22Rv1 (cell line): ENCODE measurements around the gene SOX5.

Source experiments
- H3K27ac ChIP-seq: fragments of 450-650 bp; 2 replicates; pipeline ENCODE4 v1.5.1; 2017
- CTCF ChIP-seq: fragments of 450-650 bp; IDR thresholded peaks from 2 replicates; pipeline ENCODE4 v1.5.1; 2017; ENCODE audit warnings: mild to moderate bottlenecking
- ZFX ChIP-seq: fragments of 450-650 bp; IDR thresholded peaks from 2 replicates; pipeline ENCODE4 v1.6.1; 2017; ENCODE audit warnings: antibody characterized with exemption, borderline replicate concordance

SOX5 gene

DNA sequence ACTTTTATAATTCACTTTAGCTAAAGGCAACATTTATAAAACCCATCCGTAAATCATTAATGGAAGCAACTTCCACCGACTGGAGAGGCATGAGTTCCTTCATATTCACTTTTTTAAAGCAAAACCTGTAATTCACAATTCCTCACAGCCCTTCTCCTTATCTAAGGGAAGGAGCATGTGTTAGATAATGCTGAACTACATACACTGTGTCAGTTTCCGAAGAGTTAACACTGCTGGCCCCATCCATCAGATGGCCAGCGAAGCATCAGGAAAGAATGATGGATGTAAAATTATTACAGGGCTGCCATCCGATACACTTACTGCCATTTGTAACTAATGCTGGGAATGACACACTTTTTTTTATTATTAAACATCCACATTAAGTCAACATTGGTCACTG, 392.8 kb downstream of the SOX5 start:
- TF ChIP-seq ZFX (no peak), CTCF (no peak)

DNA sequence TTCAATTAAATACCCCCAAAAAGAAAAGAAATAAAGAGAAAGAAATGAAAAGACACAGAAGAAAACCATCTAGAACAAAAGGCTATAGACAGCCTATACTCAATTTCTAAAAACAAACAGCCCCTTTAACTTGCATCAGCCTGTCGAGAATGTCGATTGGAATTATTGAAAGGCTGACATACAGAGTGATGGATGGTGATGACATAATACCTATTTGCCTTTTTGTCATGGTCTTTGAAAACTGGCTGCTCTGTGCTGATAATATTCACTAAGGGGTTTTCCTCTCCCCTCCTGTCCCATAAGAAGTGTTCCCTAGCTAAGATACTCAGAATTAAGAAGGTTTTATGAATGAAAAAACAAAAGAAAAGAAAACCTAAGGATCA, 393.7 kb downstream of the SOX5 start:
- no peak overlapping the region for H3K27ac ChIP-seq
- no peak for TF ChIP-seq CTCF
- no peak for TF ChIP-seq ZFX

More for the DNA sequence above, 392.8 kb downstream of the SOX5 start:
- H3K27ac ChIP-seq = no peak overlapping the region

- no peak for TF ChIP-seq ZFX
- no peak overlapping the region for H3K27ac ChIP-seq
Observed at GRCh38 chr12:23555180-23555824, 394.2 kb downstream of the SOX5 start.

- TF ChIP-seq CTCF (no peak), ZFX (no peak)
- H3K27ac ChIP-seq = no peak overlapping the region
Observed at GRCh38 chr12:23552417-23552816, 397.1 kb downstream of the SOX5 start.

- H3K27ac ChIP-seq = no peak overlapping the region
- TF ChIP-seq CTCF (no peak), ZFX (no peak)
Observed at GRCh38 chr12:23550753-23551152, 398.7 kb downstream of the SOX5 start.

GRCh38 chr12:23548742-23549141, 400.7 kb downstream of the SOX5 start:
- TF ChIP-seq ZFX (no peak), CTCF (no peak)
- no peak overlapping the region for H3K27ac ChIP-seq

DNA sequence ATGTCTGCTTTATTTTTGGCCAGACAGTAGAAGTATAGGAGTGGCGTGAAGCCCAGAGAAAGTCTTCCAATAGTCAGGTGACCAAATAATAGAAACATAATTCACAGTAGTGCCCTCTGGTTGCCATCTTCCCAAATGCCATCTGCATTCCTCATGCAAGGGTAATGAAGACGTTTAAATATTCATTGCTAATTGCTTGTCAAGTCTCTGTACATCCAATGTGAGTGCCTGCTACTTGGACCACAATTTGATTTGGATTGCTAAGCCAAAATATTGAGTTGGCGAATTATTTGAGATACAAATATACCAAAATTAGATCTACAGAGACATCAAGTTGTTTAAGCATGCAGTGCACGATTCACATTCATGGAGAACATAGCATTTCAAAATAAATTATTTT, 402.7 kb downstream of the SOX5 start:
- TF ChIP-seq ZFX (no peak), CTCF (no peak)
- H3K27ac ChIP-seq = no peak overlapping the region

- no peak overlapping the region for H3K27ac ChIP-seq
- TF ChIP-seq ZFX (no peak), CTCF (no peak)
Observed at GRCh38 chr12:23543767-23544166, 405.7 kb downstream of the SOX5 start.
